ENCODE data around the gene SUV39H1. TPM values are rescaled to one million over a fixed set of nuclear protein-coding genes. Genes with fewer than 3 reads are reported as not detected.

The SUV39H1 gene
- total RNA-seq, 3 donors from 2014 or later (not counting 1 experiment from before 2014, with no cell fraction given): 9.2 to 11.6 (median 11.0) TPM

DNA sequence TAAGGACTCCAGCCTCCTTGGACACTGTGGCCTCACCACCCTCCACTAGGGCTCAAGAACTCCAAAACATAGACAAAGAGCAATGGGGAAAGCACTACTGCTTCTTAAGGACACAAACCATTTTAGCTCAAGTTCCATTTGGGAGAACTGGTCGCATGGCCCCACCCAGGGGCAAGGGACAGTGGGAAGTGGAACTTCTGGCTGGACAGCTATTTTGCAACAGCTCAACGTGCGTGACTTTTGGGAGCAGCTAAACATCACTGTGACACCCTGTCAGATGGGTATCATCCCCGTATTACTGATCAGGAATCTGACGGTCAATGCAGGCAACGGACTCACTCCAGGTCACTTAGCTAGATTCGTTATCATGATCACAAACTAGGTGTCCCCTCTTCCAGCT is 56.0 kb downstream of the SUV39H1 start:
- Histone ChIP-seq H3K4me3 (ENCODE audit: low read length) (no peak overlapping the region), H3K27ac (ENCODE audit: low read length) (no peak overlapping the region), H3K9me3 (ENCODE audit: control insufficient read depth, insufficient read depth, low read length) (no peaks in the 10 kb centered on the region), H3K27me3 (ENCODE audit: control insufficient read depth, insufficient read depth, low read length) (no peaks in the 10 kb centered on the region), H3K36me3 (ENCODE audit: control insufficient read depth, insufficient read depth, low read length) (no peaks in the 10 kb centered on the region), H3K4me1 (ENCODE audit: control insufficient read depth, insufficient read depth, low read length) (no peaks in the 10 kb centered on the region)
- no peaks in the 10 kb centered on the region for H3K9me3 Mint-ChIP-seq
- peaks cover 0 to 6% of the 10 kb centered on the region in 2 donors for H3K4me1 Mint-ChIP-seq
- no peak for ATAC-seq
- no peak for DNase-seq
- WGBS (ENCODE audit: insufficient coverage): 93% methylated on average over 7 of the region's 7 CpGs
- H3K27ac Mint-ChIP-seq: no peak overlapping the region
- H3K36me3 Mint-ChIP-seq: no peaks in the 10 kb centered on the region
- intact Hi-C loops (cut with micrococcal nuclease): no loop called here
- H3K27me3 Mint-ChIP-seq (ENCODE audit: low read depth in 2 of 2): peaks cover 0 to 3% of the 10 kb centered on the region in 2 donors
- TF ChIP-seq, protein P1, sequence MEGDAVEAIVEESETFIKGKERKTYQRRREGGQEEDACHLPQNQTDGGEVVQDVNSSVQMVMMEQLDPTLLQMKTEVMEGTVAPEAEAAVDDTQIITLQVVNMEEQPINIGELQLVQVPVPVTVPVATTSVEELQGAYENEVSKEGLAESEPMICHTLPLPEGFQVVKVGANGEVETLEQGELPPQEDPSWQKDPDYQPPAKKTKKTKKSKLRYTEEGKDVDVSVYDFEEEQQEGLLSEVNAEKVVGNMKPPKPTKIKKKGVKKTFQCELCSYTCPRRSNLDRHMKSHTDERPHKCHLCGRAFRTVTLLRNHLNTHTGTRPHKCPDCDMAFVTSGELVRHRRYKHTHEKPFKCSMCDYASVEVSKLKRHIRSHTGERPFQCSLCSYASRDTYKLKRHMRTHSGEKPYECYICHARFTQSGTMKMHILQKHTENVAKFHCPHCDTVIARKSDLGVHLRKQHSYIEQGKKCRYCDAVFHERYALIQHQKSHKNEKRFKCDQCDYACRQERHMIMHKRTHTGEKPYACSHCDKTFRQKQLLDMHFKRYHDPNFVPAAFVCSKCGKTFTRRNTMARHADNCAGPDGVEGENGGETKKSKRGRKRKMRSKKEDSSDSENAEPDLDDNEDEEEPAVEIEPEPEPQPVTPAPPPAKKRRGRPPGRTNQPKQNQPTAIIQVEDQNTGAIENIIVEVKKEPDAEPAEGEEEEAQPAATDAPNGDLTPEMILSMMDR (IDR thresholded peaks at IDR 0.05): no peak
- no peak overlapping the region for H3K4me3 Mint-ChIP-seq

- H3K4me1 ChIP-seq (ENCODE audit: control insufficient read depth, insufficient read depth, low read length): no peaks in the 10 kb centered on the region
- H3K36me3 ChIP-seq (ENCODE audit: control insufficient read depth, insufficient read depth, low read length): no peaks in the 10 kb centered on the region
- Mint-ChIP-seq H3K9me3 (no peaks in the 10 kb centered on the region), H3K4me3 (no peak overlapping the region), H3K36me3 (no peaks in the 10 kb centered on the region), H3K27me3 (ENCODE audit: low read depth in 2 of 2) (peaks cover 0 to 3% of the 10 kb centered on the region in 2 donors), H3K4me1 (peaks cover 0 to 6% of the 10 kb centered on the region in 2 donors), H3K27ac (no peak overlapping the region)
- ATAC-seq (no peak), DNase-seq (no peak)
- no peak overlapping the region for H3K27ac ChIP-seq (ENCODE audit: low read length)
- H3K9me3 ChIP-seq (ENCODE audit: control insufficient read depth, insufficient read depth, low read length): no peaks in the 10 kb centered on the region
- no peak overlapping the region for H3K4me3 ChIP-seq (ENCODE audit: low read length)
- 85% methylated on average over 8 of the region's 8 CpGs for WGBS (ENCODE audit: insufficient coverage)
- intact Hi-C loops (cut with micrococcal nuclease): no loop called here
- TF ChIP-seq, protein P1 (IDR thresholded peaks at IDR 0.05): no peak
- H3K27me3 ChIP-seq (ENCODE audit: control insufficient read depth, insufficient read depth, low read length): no peaks in the 10 kb centered on the region
These were observed 57.2 kb downstream of the SUV39H1 start for GRCh38 chrX:48753708-48754228.

DNA sequence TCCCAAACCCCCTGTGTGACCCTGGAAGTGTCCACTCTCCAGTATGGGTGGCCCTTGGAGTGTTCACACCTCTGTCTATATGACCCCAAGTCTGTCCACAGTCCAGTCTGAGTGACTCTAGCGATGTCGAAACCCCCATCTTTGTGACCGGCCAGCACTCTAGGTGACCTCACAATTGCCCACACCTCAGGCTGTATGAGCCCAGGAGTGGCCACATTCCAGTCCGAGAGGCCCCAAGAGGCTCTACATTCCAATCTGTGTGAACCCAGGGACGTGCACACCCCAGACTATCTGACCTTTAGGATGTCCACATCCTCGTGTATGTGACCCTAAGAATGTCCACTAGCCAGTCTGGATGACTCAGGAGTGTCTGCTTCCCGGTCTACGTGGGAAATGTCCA is 57.7 kb downstream of the SUV39H1 start:
- no peak overlapping the region for H3K27ac Mint-ChIP-seq
- ATAC-seq (no peak), DNase-seq (no peak)
- Histone ChIP-seq H3K27me3 (ENCODE audit: control insufficient read depth, insufficient read depth, low read length) (no peaks in the 10 kb centered on the region), H3K36me3 (ENCODE audit: control insufficient read depth, insufficient read depth, low read length) (no peaks in the 10 kb centered on the region), H3K4me1 (ENCODE audit: control insufficient read depth, insufficient read depth, low read length) (no peaks in the 10 kb centered on the region), H3K9me3 (ENCODE audit: control insufficient read depth, insufficient read depth, low read length) (no peaks in the 10 kb centered on the region), H3K4me3 (ENCODE audit: low read length) (no peak overlapping the region), H3K27ac (ENCODE audit: low read length) (no peak overlapping the region)
- no peaks in the 10 kb centered on the region for H3K9me3 Mint-ChIP-seq
- peaks cover 0 to 3% of the 10 kb centered on the region in 2 donors for H3K27me3 Mint-ChIP-seq (ENCODE audit: low read depth in 2 of 2)
- H3K4me3 Mint-ChIP-seq: no peak overlapping the region
- 88% methylated on average over 8 of the region's 8 CpGs for WGBS (ENCODE audit: insufficient coverage)
- TF ChIP-seq, protein P1 (IDR thresholded peaks at IDR 0.05): no peak
- intact Hi-C loops (cut with micrococcal nuclease): no loop called here
- H3K36me3 Mint-ChIP-seq: no peaks in the 10 kb centered on the region
- peaks cover 0 to 6% of the 10 kb centered on the region in 2 donors for H3K4me1 Mint-ChIP-seq

Other genes with a start within 250 kb of the SUV39H1 start
- gene SLC38A5, start 226.5 kb upstream of the SUV39H1 start, total RNA-seq: 10 to 100 TPM; 20.3 to 25.1 (median 24.7) TPM
- 10 to 100 TPM; 62.4 to 75.3 (median 67.3) TPM for gene FTSJ1, start 220.5 kb upstream of the SUV39H1 start, total RNA-seq
- 10 to 100 TPM; 29.6 to 33.1 (median 31.1) TPM for gene PORCN, start 187.7 kb upstream of the SUV39H1 start, total RNA-seq
- 100 to 1,000 TPM in 1 of 3 donors, 10 to 100 TPM in 2; 91.6 to 115 (median 97.6) TPM for gene EBP, start 174.9 kb upstream of the SUV39H1 start, total RNA-seq
- gene TBC1D25, start 157.0 kb upstream of the SUV39H1 start, total RNA-seq: 10 to 100 TPM; 34.9 to 41.8 (median 36.1) TPM
- 100 to 1,000 TPM; 356 to 419 (median 366) TPM for gene RBM3, start 122.2 kb upstream of the SUV39H1 start, total RNA-seq
- 10 to 100 TPM; 52.5 to 62.9 (median 60.2) TPM for gene WDR13, start 99.2 kb upstream of the SUV39H1 start, total RNA-seq
- gene WAS, start 12.9 kb upstream of the SUV39H1 start, total RNA-seq: 100 to 1,000 TPM; 136 to 149 (median 141) TPM
- not detected for gene GLOD5, start 65.0 kb downstream of the SUV39H1 start, total RNA-seq
- 1 to 10 TPM in 1 of 3 donors, under 1 TPM in 2; 0.41 to 3.0 (median 0.49) TPM for gene GATA1, start 89.9 kb downstream of the SUV39H1 start, total RNA-seq
- gene HDAC6, start 105.3 kb downstream of the SUV39H1 start, total RNA-seq: 100 to 1,000 TPM in 2 of 3 donors, 10 to 100 TPM in 1; 97.4 to 118 (median 101) TPM
- not detected for gene ERAS, start 129.8 kb downstream of the SUV39H1 start, total RNA-seq
- gene PCSK1N, start 138.9 kb downstream of the SUV39H1 start, total RNA-seq: under 1 TPM in 2 of 3 donors, not detected in 1; 0.35 to 0.89 TPM
- gene TIMM17B, start 201.0 kb downstream of the SUV39H1 start, total RNA-seq: 10 to 100 TPM; 40.3 to 45.6 (median 44.5) TPM
- gene PQBP1, start 201.2 kb downstream of the SUV39H1 start, total RNA-seq: 10 to 100 TPM; 57.2 to 62.0 (median 59.1) TPM
- gene SLC35A2, start 214.9 kb downstream of the SUV39H1 start, total RNA-seq: 10 to 100 TPM; 16.5 to 30.1 (median 18.3) TPM
- 100 to 1,000 TPM; 134 to 173 (median 150) TPM for gene PIM2, start 222.3 kb downstream of the SUV39H1 start, total RNA-seq